ACC112 (cell line): ENCODE data around the gene SLC2A1.
"Not testable (repeated sequence)": the region's sequence is repeated elsewhere in the genome, so short reads cannot be mapped to it uniquely, and the experiment has no call there.

ENCODE experiments used
- H2AFZ ChIP-seq: fragments of 200-600 bp; sonication (generic); one replicate; pipeline ENCODE4 v1.6.0; 2017; ENCODE audit warnings: antibody characterized with exemption, low read length; ENCODE audit not compliant: unreplicated experiment
- H3K27ac ChIP-seq: fragments of 200-600 bp; sonication (generic); 2 replicates; pipeline ENCODE4 v1.5.1; 2014; ENCODE audit warnings: low read depth, mild to moderate bottlenecking, antibody characterized with exemption, low read length, moderate library complexity
- H3K27me3 ChIP-seq: fragments of 200-600 bp; sonication (generic); 2 replicates; pipeline ENCODE4 v1.6.1; 2014; ENCODE audit warnings: mild to moderate bottlenecking, antibody characterized with exemption, low read length, moderate library complexity, mixed read lengths; ENCODE audit not compliant: insufficient read depth
- H3K36me3 ChIP-seq: fragments of 200-600 bp; sonication (generic); 2 replicates; pipeline ENCODE4 v1.6.1; 2016; ENCODE audit warnings: mild to moderate bottlenecking, antibody characterized with exemption, low read length, moderate library complexity, mixed read lengths; ENCODE audit not compliant: insufficient read depth
- H3K4me1 ChIP-seq: fragments of 200-600 bp; sonication (generic); one replicate; pipeline ENCODE4 v1.6.1; 2016; ENCODE audit warnings: low read length, mixed read lengths; ENCODE audit not compliant: insufficient read depth, unreplicated experiment, control insufficient read depth
- H3K4me3 ChIP-seq: fragments of 200-600 bp; sonication (generic); 2 replicates; pipeline ENCODE4 v1.5.1; 2014; ENCODE audit warnings: mild to moderate bottlenecking, low read depth, low read length
- H3K79me2 ChIP-seq: fragments of 200-600 bp; sonication (generic); one replicate; pipeline ENCODE4 v1.6.0; 2016; ENCODE audit warnings: low read length; ENCODE audit not compliant: control insufficient read depth, unreplicated experiment, insufficient read depth

Gene SLC2A1

GRCh38 chr1:42927274-42927841 is 31.3 kb downstream of the SLC2A1 start:
- no peak overlapping the region for H2AFZ ChIP-seq
- peaks cover 4% of the 10 kb centered on the region; the same call in 1 of the 2 replicates for H3K36me3 ChIP-seq
- peaks cover 20% of the 10 kb centered on the region for H3K4me1 ChIP-seq

GRCh38 chr1:42926879-42927242 is 31.8 kb downstream of the SLC2A1 start:
- peaks cover 4% of the 10 kb centered on the region; the same call in 1 of the 2 replicates for H3K36me3 ChIP-seq
- H3K79me2 ChIP-seq: peaks cover 7% of the 10 kb centered on the region
- no peak overlapping the region for H3K27ac ChIP-seq
- no peak overlapping the region for H2AFZ ChIP-seq
- peaks cover 15% of the 10 kb centered on the region for H3K4me1 ChIP-seq
- no peaks in the 10 kb centered on the region for H3K27me3 ChIP-seq
- no peak overlapping the region for H3K4me3 ChIP-seq

More at GRCh38 chr1:42927274-42927841, 31.3 kb downstream of the SLC2A1 start:
- Histone ChIP-seq H3K27me3 (no peaks in the 10 kb centered on the region), H3K4me3 (no peak overlapping the region), H3K79me2 (peaks cover 11% of the 10 kb centered on the region), H3K27ac (no peak overlapping the region)

GRCh38 chr1:42926235-42926878 is 32.3 kb downstream of the SLC2A1 start:
- Histone ChIP-seq H2AFZ (no peak overlapping the region), H3K4me3 (no peak overlapping the region), H3K27ac (no peak overlapping the region), H3K79me2 (peaks cover 3% of the 10 kb centered on the region), H3K27me3 (no peaks in the 10 kb centered on the region), H3K4me1 (peaks cover 13% of the 10 kb centered on the region), H3K36me3 (peaks cover 4% of the 10 kb centered on the region; the same call in 1 of the 2 replicates)

- Histone ChIP-seq H2AFZ (no peak overlapping the region), H3K27ac (peak overlapping the region; percentile 58), H3K4me3 (peak overlapping the region; percentile 79), H3K79me2 (no peaks in the 10 kb centered on the region), H3K4me1 (peaks cover 13% of the 10 kb centered on the region), H3K27me3 (no peaks in the 10 kb centered on the region), H3K36me3 (0 out of 2 replicates have a peak, but pooled peaks cover 4% of the 10 kb centered on the region)
These were observed 33.6 kb downstream of the SLC2A1 start for GRCh38 chr1:42924851-42925760.

GRCh38 chr1:42924082-42924850 is 34.4 kb downstream of the SLC2A1 start:
- Histone ChIP-seq H3K4me1 (peaks cover 13% of the 10 kb centered on the region), H3K79me2 (no peaks in the 10 kb centered on the region), H3K36me3 (0 out of 2 replicates have a peak, but pooled peaks cover 4% of the 10 kb centered on the region), H2AFZ (peak overlapping the region; percentile 26), H3K27me3 (no peaks in the 10 kb centered on the region), H3K27ac (peak overlapping the region; percentile 58), H3K4me3 (peak overlapping the region; percentile 79)

GRCh38 chr1:42923367-42924081 is 35.1 kb downstream of the SLC2A1 start:
- Histone ChIP-seq H3K27me3 (no peaks in the 10 kb centered on the region), H3K4me3 (peak overlapping the region; percentile 79), H3K4me1 (peaks cover 13% of the 10 kb centered on the region), H3K79me2 (no peaks in the 10 kb centered on the region), H3K36me3 (0 out of 2 replicates have a peak, but pooled peaks cover 4% of the 10 kb centered on the region), H3K27ac (peak overlapping the region; percentile 58), H2AFZ (peak overlapping the region; percentile 26)

- Histone ChIP-seq H3K4me3 (peak overlapping the region; percentile 79; the same call in 1 of the 2 replicates), H2AFZ (no peak overlapping the region), H3K79me2 (no peaks in the 10 kb centered on the region), H3K36me3 (0 out of 2 replicates have a peak, but pooled peaks cover 4% of the 10 kb centered on the region), H3K27ac (peak overlapping the region; percentile 8), H3K27me3 (no peaks in the 10 kb centered on the region), H3K4me1 (peaks cover 13% of the 10 kb centered on the region)
These were observed 35.8 kb downstream of the SLC2A1 start for GRCh38 chr1:42922687-42923366.

GRCh38 chr1:42921769-42922168 is 36.9 kb downstream of the SLC2A1 start:
- H3K4me1 ChIP-seq: peaks cover 13% of the 10 kb centered on the region
- H3K27me3 ChIP-seq: no peaks in the 10 kb centered on the region
- H3K36me3 ChIP-seq: no peaks in the 10 kb centered on the region
- H3K27ac ChIP-seq: no peak overlapping the region
- H3K4me3 ChIP-seq: no peak overlapping the region
- H3K79me2 ChIP-seq: no peaks in the 10 kb centered on the region
- no peak overlapping the region for H2AFZ ChIP-seq

GRCh38 chr1:42919651-42920050 is 39.0 kb downstream of the SLC2A1 start:
- H3K4me3 ChIP-seq, H3K4me1 ChIP-seq, H3K79me2 ChIP-seq, H3K27me3 ChIP-seq, H3K27ac ChIP-seq, H3K36me3 ChIP-seq, H2AFZ ChIP-seq: not testable (repeated sequence)
